Fibroblast of lung (primary cell): Measurements from ENCODE around the gene TOMM7.

Experiments
- CTCF ChIP-seq, 2 donors: IDR thresholded peaks in 1 of 2; conservative IDR thresholded peaks in 1 of 2; 1 replicate in 1 of 2; 2 replicates in 1 of 2; pipeline ENCODE4 v1.5.1; 2011 to 2012; ENCODE audit warnings: low read length in 2 of 2, control low read depth in 1 of 2, inconsistent platforms in 1 of 2, low read depth in 1 of 2, mild to moderate bottlenecking in 1 of 2
- EZH2 ChIP-seq: IDR thresholded peaks from 2 replicates; pipeline ENCODE4 v1.5.1; 2012; ENCODE audit warnings: low read length, control low read depth, mild to moderate bottlenecking; ENCODE audit errors: missing control alignments

DNA sequence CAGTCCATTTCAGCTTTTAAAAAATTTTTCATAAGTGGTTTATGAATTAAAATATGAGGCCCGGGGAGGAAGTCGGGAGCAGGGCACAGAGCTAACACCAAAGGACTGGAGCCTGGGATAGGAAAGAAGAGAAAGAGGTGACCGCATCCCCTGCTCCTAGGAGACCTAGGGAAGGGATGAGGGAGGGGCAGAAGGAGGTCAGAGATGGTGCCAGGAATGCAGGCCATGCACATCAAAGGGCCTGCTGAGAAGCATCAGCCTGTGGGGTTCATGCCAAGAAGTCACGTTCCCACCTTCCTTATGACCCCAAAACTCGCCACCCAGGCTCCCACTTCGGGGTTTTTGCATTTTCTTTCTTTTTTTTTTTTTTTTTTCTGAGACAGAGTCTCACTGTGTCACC is 14.7 kb upstream of the TOMM7 start:
- TF ChIP-seq EZH2 (no peak), CTCF (conservative IDR thresholded peaks at IDR 0.05 in 1 of 2, IDR thresholded peaks at IDR 0.05 in 1 of 2; ENCODE audit: low read depth in 1 of 2, low read length in 2 of 2) (no peak)
